GM13976 (cell line): ENCODE data around the gene MAN1C1.

ENCODE experiments used
- DNase-seq: peaks from one replicate; pipeline ENCODE4 v3.0.0; 2012; ENCODE audit warnings: low spot score
- CTCF ChIP-seq: IDR thresholded peaks from 2 replicates; pipeline ENCODE4 v1.5.1; 2012; ENCODE audit warnings: borderline replicate concordance, mild to moderate bottlenecking; ENCODE audit not compliant: insufficient read depth; ENCODE audit errors: extremely low read depth, missing control alignments, control extremely low read depth
- in situ Hi-C: fragments of 300-500 bp; cut with MboI; formaldehyde crosslinking; loops from one replicate; pipeline ENCODE4 v1.12.0; 2022; ENCODE audit warnings: low sequenced_read_pairs, mixed read lengths, inconsistent platforms; ENCODE audit not compliant: unreplicated experiment

Gene MAN1C1

GRCh38 chr1:25714372-25714931, 97.9 kb downstream of the MAN1C1 start:
- no peak for DNase-seq
- no peak for TF ChIP-seq CTCF
- in situ Hi-C loops: no loop called here

GRCh38 chr1:25715888-25716287, 99.3 kb downstream of the MAN1C1 start:
- no peak for DNase-seq
- in situ Hi-C loops: no loop called here
- TF ChIP-seq CTCF: no peak

GRCh38 chr1:25716320-25716719, 99.7 kb downstream of the MAN1C1 start:
- DNase-seq: no peak
- in situ Hi-C loops: no loop called here
- TF ChIP-seq CTCF: no peak

GRCh38 chr1:25718732-25719131, 102.1 kb downstream of the MAN1C1 start:
- in situ Hi-C loops: no loop called here
- no peak for DNase-seq
- TF ChIP-seq CTCF: no peak

GRCh38 chr1:25720624-25721023, 104.0 kb downstream of the MAN1C1 start:
- in situ Hi-C loops: no loop called here
- DNase-seq: no peak
- no peak for TF ChIP-seq CTCF

- no peak for TF ChIP-seq CTCF
- no peak for DNase-seq
- in situ Hi-C loops: no loop called here
Observed at GRCh38 chr1:25723250-25723880, 106.8 kb downstream of the MAN1C1 start.
